Left cardiac atrium (tissue), 4 donors: ENCODE data around the gene SLC38A3. TPM values are rescaled to one million over a fixed set of nuclear protein-coding genes. Genes with fewer than 3 reads are reported as not detected.
"Not testable (repeated sequence)": the region's sequence is repeated elsewhere in the genome, so short reads cannot be mapped to it uniquely, and the experiment has no call there.

Source experiments
- ATAC-seq, 2 donors: fragments of 200-7000 bp; cut with Tn5 transposase; one replicate each; pipeline ENCODE4 v1.9.1; 2020; ENCODE audit warnings: mild to moderate bottlenecking in 2 of 2, moderate library complexity in 2 of 2
- DNase-seq: peaks from one replicate; pipeline ENCODE4 v3.0.0-alpha.2; 2020
- intact Hi-C, 2 donors: fragments of 100-400 bp; cut with DNase I; formaldehyde crosslinking; loops; one replicate each; pipeline versions ENCODE4 v1.14.1 to v1.15.1; 2022 to 2023
- total RNA-seq, 2 donors: library from RNA; stranded (reverse); fragmentation: NEBNext Ultra II Directional; extraction: Animal tissue kit (Norgen Biotek cat#: 25700); gene quantifications; one replicate each; pipeline ENCODE4 v1.2.1, GENCODE V29; 2021
- donor health status: DM: no; HTN: yes; CAD: no.
- donor health status: DM: no; HTN: yes; CAD: no; lungs with severe emphysema.
- donor health status: DM: yes; HTN: yes; CAD: no.
- donor health status: Dilated cardiomyopathy.

Gene SLC38A3
- total RNA-seq, 2 donors from 2014 or later, result 5.2 to 7.7 TPM

- ATAC-seq, result peak; percentile 23 to 31
- intact Hi-C loops, result loop anchor here in 1 of 2 donors (10.0 kb wide), 1 partner anchor 86 kb away; the partner anchor contains the start of genes HYAL2 and TUSC2
Observed at GRCh38 chr3:50238549-50239026, 33.5 kb downstream of the SLC38A3 start.

GRCh38 chr3:50239649-50240048, 34.6 kb downstream of the SLC38A3 start:
- intact Hi-C loops, result loop anchor here in 1 of 2 donors (10.0 kb wide), 1 partner anchor 85 kb away; the partner anchor contains the start of genes HYAL2 and TUSC2
- DNase-seq, result no peak
- no peak for ATAC-seq

More at GRCh38 chr3:50238549-50239026, 33.5 kb downstream of the SLC38A3 start:
- peak; percentile 89 for DNase-seq

DNA sequence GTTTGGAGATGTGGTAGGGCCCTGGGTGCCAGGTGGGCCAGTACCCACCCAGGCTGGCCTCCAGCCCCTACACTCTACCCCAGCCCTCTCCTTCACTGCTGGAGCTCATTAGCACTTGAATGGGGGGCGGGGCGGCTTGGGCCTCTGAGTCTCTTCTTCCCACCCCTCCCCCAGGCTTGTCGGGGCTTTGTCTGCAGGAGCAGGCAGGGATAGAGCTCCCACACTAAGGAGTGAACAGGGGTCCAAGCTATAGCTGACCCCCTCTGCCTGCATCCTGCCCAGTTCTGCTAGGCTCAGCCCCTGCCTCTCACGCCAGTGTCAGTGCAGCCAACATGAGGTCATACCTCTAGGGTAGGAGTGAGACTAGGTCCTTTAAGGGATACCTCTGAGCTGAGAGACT, 36.1 kb downstream of the SLC38A3 start:
- no peak for ATAC-seq
- intact Hi-C loops, result no loop called here
- no peak for DNase-seq

- intact Hi-C loops, result no loop called here
- ATAC-seq, result no peak
- no peak for DNase-seq
Observed at GRCh38 chr3:50241713-50242380, 36.8 kb downstream of the SLC38A3 start.

GRCh38 chr3:50242381-50242770, 37.3 kb downstream of the SLC38A3 start:
- intact Hi-C loops, result no loop called here
- no peak for DNase-seq
- ATAC-seq, result no peak

- intact Hi-C loops, result no loop called here
- ATAC-seq, result peak; percentile 9 to 20
- peak; percentile 77 for DNase-seq
Observed at GRCh38 chr3:50242851-50243542, 37.9 kb downstream of the SLC38A3 start.

- ATAC-seq (no peak), DNase-seq (no peak)
- intact Hi-C loops, result no loop called here
Observed at GRCh38 chr3:50243543-50243895, 38.4 kb downstream of the SLC38A3 start.

- ATAC-seq, DNase-seq, intact Hi-C loops: not testable (repeated sequence)
Observed at GRCh38 chr3:50244813-50245212, 39.7 kb downstream of the SLC38A3 start.

GRCh38 chr3:50245251-50245745, 40.2 kb downstream of the SLC38A3 start:
- intact Hi-C loops, result no loop called here
- ATAC-seq, result no peak
- no peak for DNase-seq

GRCh38 chr3:50245831-50246516, 40.9 kb downstream of the SLC38A3 start:
- ATAC-seq, result peak; percentile 78 to 85
- intact Hi-C loops, result loop anchor here in 1 of 2 donors (2.0 kb wide), 1 partner anchor 19 kb away; no protein-coding TSS in a partner anchor

GRCh38 chr3:50246517-50246954, 41.5 kb downstream of the SLC38A3 start:
- ATAC-seq (peak; percentile 24 to 44), DNase-seq (peak; percentile 77)
- intact Hi-C loops, result loop anchor here in 1 of 2 donors (2.0 kb wide), 1 partner anchor 20 kb away; no protein-coding TSS in a partner anchor

More at GRCh38 chr3:50245831-50246516, 40.9 kb downstream of the SLC38A3 start:
- DNase-seq, result peak; percentile 93

GRCh38 chr3:50248387-50248786, 43.3 kb downstream of the SLC38A3 start:
- ATAC-seq (peak in 1 of 2 donors; percentile 41), DNase-seq (peak; percentile 84)
- intact Hi-C loops, result no loop called here

DNA sequence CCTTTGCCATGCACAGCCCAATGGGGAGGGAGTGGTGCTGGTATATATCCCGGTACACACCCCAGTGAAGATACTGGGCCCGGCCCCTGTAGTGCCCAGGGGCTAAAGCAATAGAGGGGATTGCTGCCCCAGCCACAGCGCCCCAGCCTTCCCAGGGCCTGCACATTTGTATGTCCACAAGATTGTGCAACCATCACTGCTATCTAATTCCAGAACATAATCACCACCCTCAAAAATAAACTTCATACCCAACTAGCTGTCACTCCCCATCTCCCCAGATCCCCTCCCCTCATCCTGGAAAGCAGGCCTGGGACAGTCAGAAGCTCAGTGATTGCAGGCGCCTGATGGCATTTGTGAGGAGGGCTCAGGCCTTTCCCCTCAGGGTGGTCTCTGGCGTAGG, 44.4 kb downstream of the SLC38A3 start:
- intact Hi-C loops, result no loop called here
- ATAC-seq (no peak), DNase-seq (no peak)

GRCh38 chr3:50250514-50250913, 45.4 kb downstream of the SLC38A3 start:
- ATAC-seq, result no peak
- intact Hi-C loops, result no loop called here
- DNase-seq, result no peak

DNA sequence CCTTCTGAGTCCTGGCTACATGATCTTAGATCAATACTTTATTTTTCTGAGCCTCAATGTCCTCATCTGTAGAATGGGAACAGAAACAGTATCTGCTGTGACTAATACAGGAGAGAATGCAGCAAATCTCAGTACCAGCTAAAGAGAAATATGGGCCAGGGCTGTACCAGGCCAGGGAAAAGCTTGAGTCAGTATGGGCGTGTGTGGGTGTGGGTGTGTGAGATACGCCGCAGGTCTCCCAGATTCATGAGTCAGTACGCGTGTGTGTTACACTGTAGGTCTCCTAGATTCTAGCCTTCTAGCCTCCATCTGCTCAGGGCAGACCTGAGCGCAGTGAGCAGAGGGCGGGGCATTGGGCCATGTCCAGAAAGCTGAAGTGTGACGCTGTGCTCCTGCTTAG, 46.1 kb downstream of the SLC38A3 start:
- DNase-seq, result peak; percentile 55
- intact Hi-C loops, result no loop called here
- peak in 1 of 2 donors; percentile 69 for ATAC-seq

GRCh38 chr3:50254577-50255250, 49.6 kb downstream of the SLC38A3 start:
- intact Hi-C loops, result no loop called here
- DNase-seq, result peak; percentile 85
- peak; percentile 38 to 54 for ATAC-seq

- no peak for ATAC-seq
- intact Hi-C loops, result no loop called here
- no peak for DNase-seq
Observed at GRCh38 chr3:50255251-50255615, 50.2 kb downstream of the SLC38A3 start.

GRCh38 chr3:50256978-50257890, 52.2 kb downstream of the SLC38A3 start:
- no peak for ATAC-seq
- DNase-seq, result no peak
- intact Hi-C loops, result no loop called here
